IPS-NIHi11 (cell line): ENCODE results near the gene LHFPL3.
"Not testable (repeated sequence)": the region's sequence is repeated elsewhere in the genome, so short reads cannot be mapped to it uniquely, and the experiment has no call there.

Source experiments
- DNase-seq: peaks from one replicate; pipeline ENCODE4 v3.0.0; 2012; ENCODE audit warnings: mixed read lengths, low spot score

The LHFPL3 gene

DNA sequence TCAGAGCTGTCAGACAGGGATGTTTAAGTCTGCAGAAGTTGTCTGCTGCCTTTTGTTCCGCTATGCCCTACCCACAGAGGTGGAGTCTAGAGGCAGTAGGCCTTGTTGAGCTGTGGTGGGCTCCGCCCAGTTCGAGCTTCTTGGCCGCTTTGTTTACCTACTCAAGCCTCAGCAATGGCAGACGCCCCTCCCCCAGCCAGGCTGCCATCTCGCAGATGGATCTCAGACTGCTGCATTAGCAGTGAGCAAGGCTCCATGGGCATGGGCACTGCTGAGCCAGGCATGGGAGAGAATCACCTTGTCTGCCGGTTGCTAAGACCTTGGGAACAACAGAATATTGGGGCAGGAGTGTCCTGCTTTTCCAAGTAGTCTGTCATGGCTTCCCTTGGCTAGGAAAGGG is 267.2 kb downstream of the LHFPL3 start:
- DNase-seq: not testable (repeated sequence)

DNA sequence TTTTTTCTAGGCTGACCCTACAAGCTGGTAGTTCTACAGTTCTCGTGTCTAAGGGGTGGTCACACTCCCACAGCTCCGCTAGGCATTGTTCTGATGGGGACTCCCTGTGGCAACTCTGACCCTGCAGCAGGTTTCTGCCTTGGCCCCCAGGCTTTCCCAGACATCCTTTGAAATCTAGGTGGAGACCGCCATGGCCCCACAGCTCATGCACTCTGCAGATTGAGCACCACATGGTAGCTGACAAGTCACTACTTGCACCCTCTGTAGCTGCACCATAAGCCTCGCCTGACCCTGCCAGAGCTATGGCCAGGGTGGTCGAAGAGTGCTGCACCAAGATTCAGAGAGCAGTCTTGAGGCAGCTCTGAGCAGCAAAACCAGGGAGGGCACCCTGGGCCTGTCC is 275.6 kb downstream of the LHFPL3 start:
- no peak for DNase-seq

DNA sequence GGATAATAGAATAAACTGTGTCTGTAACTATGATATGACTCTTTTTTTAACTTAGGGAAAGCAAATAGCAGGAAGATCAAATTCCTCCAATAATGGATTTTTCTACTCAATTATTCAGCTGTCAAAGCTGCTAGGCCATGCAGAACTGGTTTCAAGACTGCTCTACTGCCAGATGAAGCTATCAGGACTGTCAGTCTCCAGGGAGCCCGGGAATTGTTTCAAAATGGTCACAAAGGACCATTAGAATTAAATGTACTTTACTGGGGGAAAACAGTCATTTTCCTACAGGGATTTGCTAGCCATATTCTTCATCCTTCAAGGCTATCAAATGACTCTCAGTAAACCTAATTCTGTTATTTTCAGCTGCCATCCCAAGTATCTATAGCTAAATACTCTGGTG is 276.3 kb downstream of the LHFPL3 start:
- no peak for DNase-seq

DNA sequence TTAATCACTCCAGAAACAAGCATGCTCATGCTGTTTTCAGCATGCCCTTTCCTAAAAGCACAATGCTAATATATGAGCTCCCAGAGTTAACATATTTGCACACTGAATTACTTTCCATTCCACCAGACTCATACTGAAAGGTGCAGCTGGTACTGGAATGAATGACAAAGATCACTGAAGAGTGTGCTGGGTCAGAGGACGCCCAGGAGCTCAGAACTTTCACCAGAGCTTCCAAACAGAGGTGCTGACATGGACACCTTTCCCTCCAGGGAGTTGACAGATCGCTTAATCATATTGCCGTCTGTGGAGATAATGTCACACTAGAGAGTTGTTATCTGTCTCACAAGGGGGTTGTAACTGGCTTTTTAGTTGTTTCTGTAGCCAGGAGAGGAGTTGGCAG is 292.9 kb downstream of the LHFPL3 start:
- DNase-seq: no peak

DNA sequence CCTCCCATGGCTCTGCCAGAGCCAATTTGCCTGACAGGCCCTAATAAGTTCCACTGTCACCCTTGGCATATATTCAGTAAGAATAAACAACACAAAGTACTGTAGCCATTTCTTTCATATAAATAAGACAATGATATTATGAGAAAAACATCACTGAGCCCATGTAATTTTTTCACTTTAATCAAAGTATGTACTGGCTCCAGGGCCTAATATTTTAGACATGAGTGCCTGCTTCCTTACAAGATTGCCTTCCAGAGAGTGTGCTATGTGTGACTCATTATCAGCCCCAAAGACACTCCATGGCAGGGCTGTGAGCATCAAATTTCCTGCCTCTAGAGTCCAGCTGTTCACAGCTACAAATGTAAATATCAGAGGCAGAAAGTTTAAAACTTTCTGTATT is 297.6 kb downstream of the LHFPL3 start:
- DNase-seq: no peak

DNA sequence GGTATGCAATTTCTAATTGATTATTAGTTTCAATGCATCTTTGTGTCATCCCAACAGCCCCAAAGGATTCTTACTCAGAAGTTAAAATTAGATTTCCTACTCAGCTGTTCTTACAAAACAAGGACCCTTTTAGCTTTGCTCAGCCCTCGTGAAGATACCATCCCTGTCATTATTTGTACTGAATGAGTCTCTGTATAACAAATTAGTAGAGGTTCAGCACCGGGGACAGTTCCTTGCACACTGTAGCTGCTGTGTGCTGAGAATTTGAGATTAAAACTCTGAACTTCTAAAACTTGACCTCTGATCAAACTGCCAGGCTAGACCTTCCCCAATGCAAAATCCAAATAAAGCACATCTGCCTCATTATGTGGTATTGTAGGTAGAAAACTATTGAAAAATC is 299.1 kb downstream of the LHFPL3 start:
- peak; percentile 73 for DNase-seq

DNA sequence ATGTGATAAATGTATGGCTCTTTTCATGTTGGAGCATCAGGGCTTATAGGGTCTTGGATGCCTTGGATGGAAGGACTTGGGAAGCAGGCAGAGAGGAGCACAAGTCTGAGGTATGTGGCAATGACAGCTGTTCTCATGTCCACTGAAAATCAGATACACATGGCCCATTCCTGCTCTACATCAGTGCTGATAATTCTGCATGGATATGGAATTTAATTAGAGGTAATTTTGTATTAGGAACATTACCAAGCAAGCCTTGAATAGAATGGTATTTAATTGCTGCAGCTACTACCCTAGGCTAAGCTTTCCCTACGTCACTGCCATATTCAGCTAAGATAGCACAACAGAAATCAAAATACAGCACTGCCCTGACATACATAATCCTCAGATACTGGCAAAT is 299.6 kb downstream of the LHFPL3 start:
- no peak for DNase-seq

DNA sequence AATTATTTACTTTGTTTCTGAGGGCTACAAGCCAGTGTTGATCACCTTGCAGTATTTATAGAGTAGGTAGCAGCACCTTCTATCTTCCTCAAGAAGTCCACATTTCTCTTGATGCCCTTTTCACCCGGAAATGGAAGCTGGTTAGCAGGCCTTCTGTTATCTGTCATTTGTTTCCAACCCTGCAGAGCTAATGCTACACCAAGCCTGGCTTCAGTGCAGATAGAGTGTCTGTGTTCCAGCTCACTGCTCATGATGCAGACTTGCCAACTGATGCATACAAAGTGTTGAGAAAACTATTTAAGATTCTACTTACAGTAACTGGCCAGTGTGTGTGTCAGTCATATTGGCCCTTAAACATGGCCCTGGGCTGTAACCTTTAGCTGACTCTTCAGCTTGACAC is 301.0 kb downstream of the LHFPL3 start:
- no peak for DNase-seq

DNA sequence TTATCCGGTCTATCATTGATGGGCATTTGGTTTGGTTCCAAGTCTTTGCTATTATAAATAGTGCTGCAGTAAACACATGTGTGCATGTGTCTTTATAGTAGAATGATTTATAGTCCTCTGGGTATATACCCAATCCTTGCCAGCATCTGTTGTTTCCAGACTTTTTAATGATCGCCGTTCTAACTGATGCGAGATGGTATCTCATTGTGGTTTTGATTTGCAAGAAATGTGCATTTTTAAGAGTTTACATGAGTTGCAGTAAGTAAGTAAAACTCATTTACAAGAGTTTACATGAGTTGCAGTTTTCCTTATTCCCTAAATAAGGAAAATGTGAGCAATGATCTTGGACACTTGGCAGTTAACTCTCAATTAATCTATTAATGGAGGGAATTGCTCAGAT is 312.1 kb downstream of the LHFPL3 start:
- no peak for DNase-seq

DNA sequence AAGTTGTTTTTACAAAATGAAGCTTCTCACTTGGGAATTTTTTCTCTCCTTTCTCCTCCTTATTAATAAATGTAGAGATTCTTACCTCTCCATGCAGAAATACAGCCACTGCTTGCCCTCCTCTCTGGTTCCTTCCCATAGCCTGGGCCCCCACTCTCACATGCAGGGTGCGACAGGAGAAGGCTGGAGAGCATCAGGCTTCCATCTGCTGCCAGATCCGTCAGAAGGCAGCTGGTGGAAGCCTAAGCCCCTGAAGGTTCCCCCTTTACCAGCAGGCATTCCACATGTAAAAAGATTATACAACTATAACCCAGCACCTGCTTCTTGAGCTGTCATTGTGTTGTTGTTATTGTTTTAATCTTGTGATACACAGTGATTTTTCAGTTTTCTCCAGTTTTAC is 314.2 kb downstream of the LHFPL3 start:
- no peak for DNase-seq

DNA sequence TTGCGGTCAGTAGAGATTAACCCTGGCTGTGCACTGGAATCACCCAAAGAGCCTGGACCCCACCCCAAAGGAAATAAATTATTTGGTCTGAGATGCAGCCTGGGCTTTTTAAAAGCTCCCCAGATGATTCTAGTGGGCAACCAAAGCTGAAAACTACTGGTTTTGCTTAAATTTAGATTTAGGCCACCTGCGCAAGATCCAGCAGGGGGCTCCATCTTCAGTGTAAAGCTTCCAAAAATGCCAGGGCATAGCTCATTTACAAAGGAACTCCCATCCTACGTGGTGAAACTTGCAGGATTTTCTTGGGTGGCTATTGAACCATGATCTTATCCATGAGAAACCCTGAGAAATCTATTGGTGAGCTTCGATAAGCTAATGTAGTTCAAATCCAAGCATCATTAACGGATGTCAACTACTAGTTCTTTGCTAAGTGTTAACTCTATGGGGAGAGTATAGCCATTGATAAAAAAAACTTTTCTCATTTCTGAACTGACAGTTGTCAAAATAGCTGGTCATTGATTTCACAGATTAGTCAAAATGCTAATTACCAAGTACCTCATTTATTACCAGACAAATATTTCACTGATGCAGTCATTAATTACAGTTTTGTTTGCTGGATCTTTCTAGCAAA is 315.3 kb downstream of the LHFPL3 start:
- peak; percentile 57 for DNase-seq

DNA sequence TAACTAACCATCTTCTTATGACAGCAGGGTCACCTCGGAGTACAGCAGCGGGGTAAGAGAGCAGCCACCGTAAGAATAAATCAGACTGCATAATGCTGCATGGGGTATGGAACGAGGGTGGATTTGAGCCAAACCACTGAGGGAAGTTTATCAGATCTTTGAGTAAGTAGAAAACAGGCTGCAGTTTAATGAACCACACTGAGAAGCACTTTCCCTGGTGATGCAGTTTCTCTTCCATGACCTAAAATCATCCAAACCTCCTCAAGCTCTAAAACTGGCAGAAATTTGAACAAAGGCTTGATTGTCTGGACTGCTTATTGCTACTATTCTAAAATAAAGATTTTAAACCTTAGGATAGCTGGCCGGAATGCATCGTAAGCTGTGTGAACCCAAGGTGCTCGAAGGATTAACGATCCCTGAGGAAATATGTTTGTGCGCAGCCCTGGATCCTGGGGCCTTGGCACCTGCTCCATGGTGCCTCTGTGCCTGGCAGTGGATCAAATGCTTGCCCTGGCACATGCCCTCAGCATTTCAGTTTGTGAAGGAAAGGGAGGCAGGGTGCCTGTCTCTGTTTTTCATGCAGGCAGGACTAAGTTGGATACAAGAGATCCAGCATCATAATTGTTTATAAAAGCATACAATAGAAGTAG is 322.7 kb downstream of the LHFPL3 start:
- DNase-seq: no peak

DNA sequence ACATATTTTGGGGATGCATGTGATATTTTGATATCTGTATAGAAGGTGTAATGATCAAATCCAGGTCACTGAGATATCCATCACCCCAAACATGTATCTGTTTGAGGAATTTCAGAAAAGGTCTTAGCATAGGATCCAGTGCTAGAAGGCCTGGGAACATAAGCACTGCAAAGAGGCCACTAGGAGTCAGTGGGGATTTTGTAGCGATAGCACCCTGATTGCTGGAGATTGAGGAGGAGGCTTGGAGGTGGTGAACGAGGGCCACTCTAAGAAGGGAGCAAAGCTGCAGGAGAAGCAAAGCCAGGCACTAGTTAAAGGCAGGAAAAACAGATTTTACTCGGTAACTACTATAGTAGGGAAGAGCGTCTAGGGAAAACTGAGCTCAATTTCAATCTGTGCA is 324.0 kb downstream of the LHFPL3 start:
- peak; percentile 33 for DNase-seq

DNA sequence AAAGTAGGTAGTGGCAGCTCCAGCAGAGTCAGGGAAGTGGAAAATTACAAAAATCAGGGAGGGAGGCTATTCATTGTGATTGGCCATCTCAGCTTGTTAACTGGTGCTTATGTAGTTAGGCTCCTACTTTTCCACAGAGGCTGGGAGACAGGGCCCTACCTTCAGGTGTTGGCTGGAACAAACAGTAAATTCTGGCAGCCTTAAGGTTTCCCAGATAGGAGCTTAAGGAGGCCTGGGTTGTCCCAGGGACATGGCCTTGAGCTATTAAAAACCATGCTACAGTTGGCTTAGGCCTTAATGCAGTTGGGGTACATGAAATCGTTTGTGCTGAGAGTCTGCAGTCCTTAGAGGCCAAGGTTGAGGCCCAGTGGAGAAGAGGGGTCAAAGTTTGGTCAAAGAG is 324.5 kb downstream of the LHFPL3 start:
- no peak for DNase-seq

DNA sequence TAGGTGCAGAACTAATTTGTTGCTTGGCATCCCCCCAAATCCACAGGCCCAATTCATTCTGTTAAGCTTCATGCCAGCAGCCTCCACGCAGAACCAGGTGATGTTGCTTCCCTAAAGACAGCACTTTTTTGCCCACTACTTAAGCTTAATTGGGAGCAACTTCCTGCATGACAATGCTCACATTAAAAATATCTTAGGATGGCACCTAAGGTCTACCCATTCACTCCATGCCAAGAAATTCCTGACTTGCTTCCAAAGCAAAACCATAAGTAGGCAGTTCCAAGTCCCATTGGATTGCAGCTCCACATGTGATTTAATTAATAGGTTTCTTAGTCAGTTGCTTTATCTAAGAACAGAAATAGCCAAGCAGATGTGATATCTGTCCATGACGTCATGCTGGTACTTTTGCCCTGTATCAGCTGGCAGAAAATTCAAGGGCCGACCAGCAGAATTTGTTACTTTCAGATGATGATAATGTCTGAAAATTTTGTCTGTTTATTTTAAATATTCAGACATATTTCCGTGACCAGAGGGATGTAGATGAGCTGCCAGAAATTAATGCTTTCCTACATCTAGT is 325.5 kb downstream of the LHFPL3 start:
- DNase-seq: no peak

DNA sequence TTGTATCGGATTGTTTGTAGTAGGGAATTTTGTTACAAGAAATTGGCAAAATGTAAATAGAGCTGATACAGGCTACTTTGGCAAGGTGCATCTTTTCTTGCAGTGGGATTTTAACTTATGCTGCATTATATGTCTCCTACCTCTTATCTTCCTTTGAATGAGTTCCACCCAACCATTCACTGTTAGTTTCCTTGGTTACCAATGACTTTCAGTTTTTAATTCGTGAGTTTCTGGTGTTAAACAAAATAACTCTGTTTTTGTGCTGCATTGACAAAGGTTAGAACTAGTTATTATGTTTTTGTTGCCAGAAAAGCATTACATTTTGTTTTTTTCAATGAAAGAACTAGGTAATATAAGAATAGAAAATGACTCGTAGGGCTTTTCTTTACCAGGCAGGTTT is 327.2 kb downstream of the LHFPL3 start:
- no peak for DNase-seq

DNA sequence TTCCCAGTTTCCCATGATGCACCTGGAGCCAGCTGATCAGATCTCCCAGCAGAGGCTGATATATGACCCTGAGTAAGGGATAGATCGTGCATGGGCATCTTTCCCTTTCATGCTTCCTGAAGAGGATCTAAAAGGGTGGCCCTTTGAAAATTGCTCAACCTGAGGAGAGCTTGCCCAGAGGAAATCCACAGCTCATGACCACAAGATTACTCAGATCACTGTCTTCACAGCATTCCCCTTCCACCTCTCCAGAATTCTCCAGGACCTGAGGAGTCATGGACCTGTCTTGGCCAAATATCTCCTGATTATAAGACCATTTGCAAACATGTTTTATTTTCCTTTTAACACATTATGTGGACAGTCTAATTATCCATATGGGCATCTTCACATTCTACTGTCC is 328.1 kb downstream of the LHFPL3 start:
- DNase-seq: no peak

DNA sequence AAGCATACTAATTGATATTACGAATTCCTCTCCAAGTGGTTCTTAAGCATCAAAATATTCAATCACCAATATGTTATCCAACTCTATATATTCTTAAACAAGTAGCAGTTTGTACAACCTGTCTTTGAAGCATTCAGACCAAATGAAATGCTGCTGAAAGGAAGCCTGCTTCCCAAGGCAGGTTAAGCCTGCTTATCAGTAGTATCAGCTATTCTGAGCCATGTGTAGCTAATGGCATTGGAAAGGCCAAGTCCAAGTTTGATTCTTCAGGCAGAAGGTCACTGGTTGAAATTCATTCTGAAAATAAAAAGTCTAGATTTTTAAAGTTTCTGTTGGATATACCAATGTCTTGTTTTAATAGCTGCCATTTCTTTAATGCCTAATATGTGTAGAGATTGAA is 328.7 kb downstream of the LHFPL3 start:
- no peak for DNase-seq

DNA sequence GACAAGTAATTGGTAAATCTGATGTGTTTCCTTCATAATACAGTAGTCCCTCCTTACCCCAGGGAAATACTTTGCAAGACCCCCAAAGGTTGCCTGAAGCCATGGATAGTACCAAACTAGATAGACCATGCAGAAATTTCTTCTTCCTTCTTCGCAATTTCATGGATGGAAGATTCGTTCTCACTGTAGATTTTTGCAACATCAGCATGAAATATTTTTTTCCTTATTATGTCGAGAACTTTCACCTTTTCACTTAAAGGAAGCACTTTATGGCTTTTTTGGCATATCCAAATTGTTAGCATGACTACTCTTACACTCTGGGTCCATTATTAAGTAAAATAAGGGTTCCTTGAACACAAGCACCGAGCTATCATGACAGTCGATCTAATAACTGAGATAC is 333.2 kb downstream of the LHFPL3 start:
- no peak for DNase-seq

DNA sequence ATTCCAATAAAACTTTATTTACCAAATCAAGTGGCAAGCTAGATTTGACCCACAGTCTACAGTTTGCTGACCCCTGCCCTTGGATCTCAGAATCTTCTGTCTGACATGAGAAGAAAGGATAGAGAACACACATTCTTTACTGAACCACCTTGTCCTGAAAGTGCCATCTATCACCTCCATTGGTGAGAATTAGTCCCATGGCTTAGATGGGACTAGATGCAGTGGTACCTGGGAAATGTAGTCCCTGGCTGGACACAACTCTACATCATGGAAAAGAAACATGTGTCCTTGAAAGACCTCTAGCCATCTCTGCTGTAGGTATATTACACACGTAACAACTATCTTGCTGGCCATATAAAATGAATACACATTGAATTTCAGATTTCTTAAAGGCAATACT is 336.2 kb downstream of the LHFPL3 start:
- DNase-seq: peak; percentile 37

DNA sequence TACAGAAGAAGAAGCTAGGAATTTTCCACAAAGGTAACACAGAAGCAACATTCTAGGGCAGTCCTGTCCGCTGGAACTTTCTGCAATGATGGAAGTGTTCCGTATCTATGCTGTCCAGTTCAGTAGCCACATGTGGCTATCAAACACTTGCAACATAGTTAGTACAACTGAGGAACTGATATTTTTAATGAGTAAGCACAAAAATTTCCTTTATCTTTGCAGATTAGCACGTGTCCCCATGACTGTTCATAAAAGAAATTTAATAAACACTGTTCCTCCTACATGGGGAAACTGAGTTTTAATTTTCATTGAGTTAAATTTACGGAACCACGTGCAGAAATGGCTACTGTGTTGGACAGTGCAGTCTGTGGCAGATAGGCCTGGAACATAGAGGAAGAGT is 349.2 kb downstream of the LHFPL3 start:
- no peak for DNase-seq

DNA sequence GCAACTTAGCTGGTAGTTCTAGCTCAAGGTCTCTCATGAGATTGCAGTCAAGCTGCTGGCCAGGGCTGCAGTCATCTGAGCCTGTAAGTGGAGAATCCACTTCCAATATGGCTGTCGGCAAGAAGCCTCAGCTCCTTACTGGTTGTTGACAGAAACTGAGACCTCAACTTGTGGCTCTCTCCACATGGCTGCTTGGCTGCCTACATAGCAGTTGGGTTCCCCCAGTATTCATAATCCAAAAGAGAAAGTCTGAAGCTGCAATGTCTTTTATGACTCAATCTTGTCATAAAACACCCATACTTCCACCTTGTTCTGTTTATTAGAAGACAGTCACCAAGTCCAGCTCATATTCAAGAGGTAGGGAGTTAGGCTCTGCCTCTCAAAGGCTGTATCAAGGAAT is 350.7 kb downstream of the LHFPL3 start:
- no peak for DNase-seq

DNA sequence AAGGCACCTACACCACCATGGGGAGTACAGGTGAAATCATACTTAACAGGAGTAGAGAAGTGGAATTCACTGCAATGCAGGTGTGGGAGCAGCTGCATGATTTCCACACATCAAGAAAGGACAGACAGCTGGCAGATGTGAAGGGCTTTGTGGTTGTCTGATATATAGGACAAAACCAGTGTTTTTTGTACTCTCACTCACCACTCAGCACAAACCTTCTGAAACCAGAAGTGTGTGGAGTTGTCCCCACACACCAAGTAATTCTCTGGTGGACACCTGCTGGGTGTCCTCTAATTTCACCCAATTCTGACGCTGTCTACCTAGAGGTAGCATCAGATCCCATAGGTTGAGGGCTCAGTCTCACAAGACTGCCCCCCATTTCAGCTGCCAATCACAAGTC is 357.9 kb downstream of the LHFPL3 start:
- DNase-seq: no peak

DNA sequence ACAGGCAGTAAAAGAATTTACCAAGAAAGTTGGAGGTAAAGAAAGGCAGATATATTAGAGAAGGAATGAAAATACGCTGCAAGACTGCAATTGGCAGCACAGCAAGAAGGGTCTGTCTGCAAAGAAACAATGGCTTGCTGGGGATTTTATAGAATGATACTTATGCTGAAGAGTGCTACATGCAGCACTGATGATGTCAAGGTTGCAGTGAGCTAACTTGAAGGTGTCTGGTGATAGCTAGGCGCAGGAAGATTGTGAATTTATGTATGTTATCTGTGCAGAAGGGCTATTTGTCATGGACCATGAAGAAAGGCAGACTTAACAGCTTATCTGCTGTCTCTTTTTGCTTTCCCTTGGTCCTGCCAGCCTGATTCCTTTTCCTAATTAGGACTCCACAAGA is 366.3 kb downstream of the LHFPL3 start:
- no peak for DNase-seq
